Measurements from ENCODE around the gene CCDC91. TPM values are rescaled to one million over a fixed set of nuclear protein-coding genes. Genes with fewer than 3 reads are reported as not detected.

The CCDC91 gene
- total RNA-seq, 1 experiment from 2014 or later, result 26.9 TPM

DNA sequence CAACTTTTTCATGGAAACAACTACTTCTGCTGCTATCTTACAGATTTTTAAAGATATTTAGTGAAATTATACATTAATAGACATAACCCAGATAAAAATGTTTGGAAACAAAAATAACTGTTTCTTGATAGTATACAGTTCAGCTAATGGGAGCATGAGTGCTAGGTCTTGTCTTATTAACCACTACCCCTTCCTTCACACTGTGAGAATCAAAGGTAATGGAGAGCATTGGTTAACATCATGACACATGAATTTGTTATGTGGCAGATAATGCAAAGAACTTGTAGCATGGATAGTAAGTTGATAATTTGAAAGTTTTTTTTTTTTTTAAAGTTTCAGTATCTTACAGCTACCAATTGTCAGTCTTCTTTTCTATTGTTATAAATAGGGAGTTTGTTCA, 44.2 kb downstream of the CCDC91 start:
- DNase-seq (ENCODE audit: low read depth, low spot score) (no peak), ATAC-seq (no peak)
- in situ Hi-C loops (cut with HindIII; ENCODE audit: low pct_unique_long_range_greater_than_20kb, low sequenced_read_pairs), result no loop called here
- H3K27me3 ChIP-seq (ENCODE audit: control insufficient read depth, insufficient read depth, low read length), result no peaks in the 10 kb centered on the region
- TF ChIP-seq, protein P1, sequence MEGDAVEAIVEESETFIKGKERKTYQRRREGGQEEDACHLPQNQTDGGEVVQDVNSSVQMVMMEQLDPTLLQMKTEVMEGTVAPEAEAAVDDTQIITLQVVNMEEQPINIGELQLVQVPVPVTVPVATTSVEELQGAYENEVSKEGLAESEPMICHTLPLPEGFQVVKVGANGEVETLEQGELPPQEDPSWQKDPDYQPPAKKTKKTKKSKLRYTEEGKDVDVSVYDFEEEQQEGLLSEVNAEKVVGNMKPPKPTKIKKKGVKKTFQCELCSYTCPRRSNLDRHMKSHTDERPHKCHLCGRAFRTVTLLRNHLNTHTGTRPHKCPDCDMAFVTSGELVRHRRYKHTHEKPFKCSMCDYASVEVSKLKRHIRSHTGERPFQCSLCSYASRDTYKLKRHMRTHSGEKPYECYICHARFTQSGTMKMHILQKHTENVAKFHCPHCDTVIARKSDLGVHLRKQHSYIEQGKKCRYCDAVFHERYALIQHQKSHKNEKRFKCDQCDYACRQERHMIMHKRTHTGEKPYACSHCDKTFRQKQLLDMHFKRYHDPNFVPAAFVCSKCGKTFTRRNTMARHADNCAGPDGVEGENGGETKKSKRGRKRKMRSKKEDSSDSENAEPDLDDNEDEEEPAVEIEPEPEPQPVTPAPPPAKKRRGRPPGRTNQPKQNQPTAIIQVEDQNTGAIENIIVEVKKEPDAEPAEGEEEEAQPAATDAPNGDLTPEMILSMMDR (IDR thresholded peaks at IDR 0.05), result no peak
- no peak for TF ChIP-seq POLR2AphosphoS5 (IDR thresholded peaks at IDR 0.05; ENCODE audit: low read depth, low read length)
- no peak for TF ChIP-seq SIN3A (IDR thresholded peaks at IDR 0.05; ENCODE audit: borderline replicate concordance, insufficient read depth, low read depth, low read length)
- TF ChIP-seq TCF7L2 (IDR thresholded peaks at IDR 0.05; ENCODE audit: low read depth, low read length), result no peak
- ChIA-PET CTCF (no interaction called here), POLR2A (no interaction called here)
- intact Hi-C loops (cut with micrococcal nuclease; ENCODE audit: unreplicated experiment), result no loop called here
- no peaks in the 10 kb centered on the region for H3K4me1 ChIP-seq (ENCODE audit: control insufficient read depth, insufficient read depth, low read length)
- H3K27ac ChIP-seq (ENCODE audit: low read length), result no peak overlapping the region
- no peaks in the 10 kb centered on the region for H3K9me3 ChIP-seq (ENCODE audit: control insufficient read depth, insufficient read depth, low read depth, low read length)
- H3K36me3 ChIP-seq (ENCODE audit: control insufficient read depth, insufficient read depth, low read length), result no peaks in the 10 kb centered on the region
- BruUV-seq (replicated peaks), result no TSS peak
- no peak overlapping the region for H3K4me3 ChIP-seq (ENCODE audit: low read depth in 2 of 2, low read length in 2 of 2)

DNA sequence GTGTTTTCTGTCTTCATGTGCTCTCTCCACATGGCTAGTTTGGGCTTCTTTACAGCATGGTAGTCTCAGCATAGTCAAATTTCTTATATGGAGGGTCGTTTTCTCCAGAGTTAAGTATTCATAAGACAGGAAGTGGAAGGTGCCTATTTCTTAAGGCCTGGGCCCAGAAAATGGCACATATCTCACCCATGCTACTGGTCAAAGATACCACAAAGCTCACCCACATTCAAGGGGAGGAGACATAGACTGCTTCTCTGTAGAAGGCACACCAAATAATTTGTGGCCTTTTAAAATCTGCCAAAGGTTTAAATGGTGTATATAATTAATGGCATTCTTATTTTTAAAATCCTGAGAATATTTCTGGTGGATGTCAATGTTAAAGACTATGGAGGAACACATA, 44.8 kb downstream of the CCDC91 start:
- CTCF ChIA-PET, result no interaction called here
- no peak for ATAC-seq

DNA sequence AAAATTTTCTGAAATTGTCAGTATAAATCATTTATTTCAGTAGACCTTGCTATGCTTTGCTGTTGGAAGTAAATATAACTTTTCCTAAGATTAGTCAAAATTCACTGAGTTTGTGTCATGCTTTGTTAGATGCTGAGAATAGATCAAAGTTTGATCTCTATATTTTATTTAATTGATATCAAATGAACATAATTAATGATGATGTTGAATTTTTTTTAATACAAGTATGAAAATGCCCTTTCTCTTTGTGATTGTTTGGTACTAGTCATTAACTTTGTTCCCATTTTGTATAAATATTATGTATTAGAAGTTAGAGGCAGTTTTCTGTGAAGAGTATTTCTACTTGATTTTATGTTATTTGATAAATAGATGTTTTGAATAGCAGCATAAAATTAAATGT, 45.7 kb downstream of the CCDC91 start:
- no peaks in the 10 kb centered on the region for H3K27me3 ChIP-seq (ENCODE audit: control insufficient read depth, insufficient read depth, low read length)
- no peak for DNase-seq (ENCODE audit: low read depth, low spot score)
- no peak overlapping the region for H3K27ac ChIP-seq (ENCODE audit: low read length)
- TF ChIP-seq TCF7L2 (IDR thresholded peaks at IDR 0.05; ENCODE audit: low read depth, low read length) (no peak), POLR2AphosphoS5 (IDR thresholded peaks at IDR 0.05; ENCODE audit: low read depth, low read length) (no peak), SIN3A (IDR thresholded peaks at IDR 0.05; ENCODE audit: borderline replicate concordance, insufficient read depth, low read depth, low read length) (no peak)
- TF ChIP-seq, protein P1 (IDR thresholded peaks at IDR 0.05), result no peak
- TF ChIP-seq, protein P2, sequence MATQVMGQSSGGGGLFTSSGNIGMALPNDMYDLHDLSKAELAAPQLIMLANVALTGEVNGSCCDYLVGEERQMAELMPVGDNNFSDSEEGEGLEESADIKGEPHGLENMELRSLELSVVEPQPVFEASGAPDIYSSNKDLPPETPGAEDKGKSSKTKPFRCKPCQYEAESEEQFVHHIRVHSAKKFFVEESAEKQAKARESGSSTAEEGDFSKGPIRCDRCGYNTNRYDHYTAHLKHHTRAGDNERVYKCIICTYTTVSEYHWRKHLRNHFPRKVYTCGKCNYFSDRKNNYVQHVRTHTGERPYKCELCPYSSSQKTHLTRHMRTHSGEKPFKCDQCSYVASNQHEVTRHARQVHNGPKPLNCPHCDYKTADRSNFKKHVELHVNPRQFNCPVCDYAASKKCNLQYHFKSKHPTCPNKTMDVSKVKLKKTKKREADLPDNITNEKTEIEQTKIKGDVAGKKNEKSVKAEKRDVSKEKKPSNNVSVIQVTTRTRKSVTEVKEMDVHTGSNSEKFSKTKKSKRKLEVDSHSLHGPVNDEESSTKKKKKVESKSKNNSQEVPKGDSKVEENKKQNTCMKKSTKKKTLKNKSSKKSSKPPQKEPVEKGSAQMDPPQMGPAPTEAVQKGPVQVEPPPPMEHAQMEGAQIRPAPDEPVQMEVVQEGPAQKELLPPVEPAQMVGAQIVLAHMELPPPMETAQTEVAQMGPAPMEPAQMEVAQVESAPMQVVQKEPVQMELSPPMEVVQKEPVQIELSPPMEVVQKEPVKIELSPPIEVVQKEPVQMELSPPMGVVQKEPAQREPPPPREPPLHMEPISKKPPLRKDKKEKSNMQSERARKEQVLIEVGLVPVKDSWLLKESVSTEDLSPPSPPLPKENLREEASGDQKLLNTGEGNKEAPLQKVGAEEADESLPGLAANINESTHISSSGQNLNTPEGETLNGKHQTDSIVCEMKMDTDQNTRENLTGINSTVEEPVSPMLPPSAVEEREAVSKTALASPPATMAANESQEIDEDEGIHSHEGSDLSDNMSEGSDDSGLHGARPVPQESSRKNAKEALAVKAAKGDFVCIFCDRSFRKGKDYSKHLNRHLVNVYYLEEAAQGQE (IDR thresholded peaks at IDR 0.05; ENCODE audit: insufficient read depth in 1 of 2, low read depth in 2 of 2, low read length in 1 of 2), result no peak
- POLR2A ChIA-PET, result no interaction called here
- no peaks in the 10 kb centered on the region for H3K9me3 ChIP-seq (ENCODE audit: control insufficient read depth, insufficient read depth, low read depth, low read length)
- ATAC-seq, result no peak
- intact Hi-C loops (cut with micrococcal nuclease; ENCODE audit: unreplicated experiment) (no loop called here), in situ Hi-C loops (cut with HindIII; ENCODE audit: low pct_unique_long_range_greater_than_20kb, low sequenced_read_pairs) (no loop called here)
- CTCF ChIA-PET, result no interaction called here
- no TSS peak for BruUV-seq (replicated peaks)
- no peaks in the 10 kb centered on the region for H3K36me3 ChIP-seq (ENCODE audit: control insufficient read depth, insufficient read depth, low read length)
- H3K4me1 ChIP-seq (ENCODE audit: control insufficient read depth, insufficient read depth, low read length), result no peaks in the 10 kb centered on the region
- H3K4me3 ChIP-seq (ENCODE audit: low read depth in 2 of 2, low read length in 2 of 2), result no peak overlapping the region

More for the DNA sequence above, 44.8 kb downstream of the CCDC91 start:
- Histone ChIP-seq H3K4me3 (ENCODE audit: low read depth in 2 of 2, low read length in 2 of 2) (no peak overlapping the region), H3K4me1 (ENCODE audit: control insufficient read depth, insufficient read depth, low read length) (no peaks in the 10 kb centered on the region), H3K36me3 (ENCODE audit: control insufficient read depth, insufficient read depth, low read length) (no peaks in the 10 kb centered on the region), H3K9me3 (ENCODE audit: control insufficient read depth, insufficient read depth, low read depth, low read length) (no peaks in the 10 kb centered on the region), H3K27me3 (ENCODE audit: control insufficient read depth, insufficient read depth, low read length) (no peaks in the 10 kb centered on the region), H3K27ac (ENCODE audit: low read length) (no peak overlapping the region)
- no TSS peak for BruUV-seq (replicated peaks)
- intact Hi-C loops (cut with micrococcal nuclease; ENCODE audit: unreplicated experiment), result no loop called here
- in situ Hi-C loops (cut with HindIII; ENCODE audit: low pct_unique_long_range_greater_than_20kb, low sequenced_read_pairs), result no loop called here
- POLR2A ChIA-PET, result no interaction called here
- TF ChIP-seq TCF7L2 (IDR thresholded peaks at IDR 0.05; ENCODE audit: low read depth, low read length), result no peak
- DNase-seq (ENCODE audit: low read depth, low spot score), result no peak
